Liver (tissue), 3 donors: ENCODE measurements around the gene SUN3.

Source experiments
- ATF3 ChIP-seq: IDR thresholded peaks from 2 replicates; pipeline ENCODE4 v1.6.1; 2016; ENCODE audit warnings: antibody characterized with exemption
- CTCF ChIP-seq: fragments of 150-350 bp; IDR thresholded peaks from 2 replicates; pipeline ENCODE4 v1.5.1; 2017; ENCODE audit warnings: improper control_type of control experiment, low read depth, low read length; ENCODE audit not compliant: missing input control
- YY1 ChIP-seq: IDR thresholded peaks from 2 replicates; pipeline ENCODE4 v1.6.1; 2016; ENCODE audit warnings: antibody characterized with exemption, mild to moderate bottlenecking
- donor health status: healthy.
- donor health status: healthy.

- no peak for TF ChIP-seq CTCF
- TF ChIP-seq ATF3, result no peak
- no peak for TF ChIP-seq YY1
Measured at GRCh38 chr7:48041653-48041970, 12.7 kb upstream of the SUN3 start.
